Natural killer cell (primary cell): ENCODE results near the gene FGR. TPM values are rescaled to one million over a fixed set of nuclear protein-coding genes. Genes with fewer than 3 reads are reported as not detected.

Source experiments
- ATAC-seq, 3 donors: fragments of 150-1000 bp in 2 of 3; fragments of 200-7000 bp in 1 of 3; cut with Tn5 transposase; 1 replicate in 1 of 3; 2 replicates in 2 of 3; pipeline ENCODE4 v1.10.0; 2021; ENCODE audit warnings: mild to moderate bottlenecking in 2 of 3, moderate library complexity in 2 of 3
- DNase-seq, 2 donors: peaks; one replicate each; pipeline versions ENCODE4 v3.0.0 to v3.0.0-alpha.2; 2013 to 2021; ENCODE audit warnings: mixed read lengths in 1 of 2
- H3K27ac ChIP-seq: one replicate; pipeline ENCODE4 v1.5.1; 2013; ENCODE audit warnings: mild to moderate bottlenecking, low read length
- H3K27me3 ChIP-seq: one replicate; pipeline ENCODE4 v1.6.1; 2013; ENCODE audit warnings: low read length; ENCODE audit not compliant: control insufficient read depth, insufficient read depth
- H3K36me3 ChIP-seq: one replicate; pipeline ENCODE4 v1.6.1; 2013; ENCODE audit warnings: low read length; ENCODE audit not compliant: control insufficient read depth, insufficient read depth
- H3K4me1 ChIP-seq: one replicate; pipeline ENCODE4 v1.6.1; 2013; ENCODE audit warnings: low read length; ENCODE audit not compliant: control insufficient read depth, insufficient read depth
- H3K4me3 ChIP-seq: one replicate; pipeline ENCODE4 v1.5.1; 2013; ENCODE audit warnings: low read length
- H3K9me3 ChIP-seq: one replicate; pipeline ENCODE4 v1.6.1; 2013; ENCODE audit warnings: low read length; ENCODE audit not compliant: control insufficient read depth, insufficient read depth
- H3K27ac Mint-ChIP-seq, 2 donors: one replicate each; pipeline ENCODE4 v1.8.0; 2022; ENCODE audit warnings: mild to moderate bottlenecking in 2 of 2, mixed read lengths in 2 of 2, moderate library complexity in 1 of 2
- H3K27me3 Mint-ChIP-seq, 2 donors: one replicate each; pipeline ENCODE4 v1.8.0; 2022; ENCODE audit warnings: low read depth in 2 of 2, mixed read lengths in 2 of 2
- H3K36me3 Mint-ChIP-seq: one replicate; pipeline ENCODE4 v1.8.0; 2022; ENCODE audit warnings: mixed read lengths
- H3K4me1 Mint-ChIP-seq, 2 donors: one replicate each; pipeline ENCODE4 v1.8.0; 2022; ENCODE audit warnings: mixed read lengths in 2 of 2
- H3K4me3 Mint-ChIP-seq: one replicate; pipeline ENCODE4 v1.8.0; 2022; ENCODE audit warnings: mild to moderate bottlenecking, moderate library complexity, mixed read lengths
- H3K9me3 Mint-ChIP-seq, 2 donors: one replicate each; pipeline ENCODE4 v1.8.0; 2022; ENCODE audit warnings: mixed read lengths in 2 of 2
- WGBS: methylation state at CpG from one replicate; pipeline ENCODE4 v1.1.7; 2013; ENCODE audit warnings: missing lambda C conversion rate; ENCODE audit not compliant: insufficient coverage; 5-methylcytosine and 5-hydroxymethylcytosine counted together
- intact Hi-C: fragments of 100-400 bp; cut with micrococcal nuclease; formaldehyde crosslinking; loops from one replicate; pipeline ENCODE4 v1.14.2; 2022
- total RNA-seq, 4 donors: library from RNA; stranded (reverse); fragments of 120-200 nt in 1 of 4; gene quantifications; one replicate each; pipeline versions ENCODE4 v1.2.3 to v1.2.4, GENCODE V29; 2013 to 2022
- TF ChIP-seq, protein P1 (sequence below): fragments of 200-600 bp; IDR thresholded peaks from one replicate; pipeline ENCODE4 v1.8.0; 2022; ENCODE audit warnings: antibody characterized with exemption

The FGR gene
- total RNA-seq, 3 donors from 2014 or later (not counting 1 experiment from before 2014, with no cell fraction given) = 353 to 452 (median 362) TPM

DNA sequence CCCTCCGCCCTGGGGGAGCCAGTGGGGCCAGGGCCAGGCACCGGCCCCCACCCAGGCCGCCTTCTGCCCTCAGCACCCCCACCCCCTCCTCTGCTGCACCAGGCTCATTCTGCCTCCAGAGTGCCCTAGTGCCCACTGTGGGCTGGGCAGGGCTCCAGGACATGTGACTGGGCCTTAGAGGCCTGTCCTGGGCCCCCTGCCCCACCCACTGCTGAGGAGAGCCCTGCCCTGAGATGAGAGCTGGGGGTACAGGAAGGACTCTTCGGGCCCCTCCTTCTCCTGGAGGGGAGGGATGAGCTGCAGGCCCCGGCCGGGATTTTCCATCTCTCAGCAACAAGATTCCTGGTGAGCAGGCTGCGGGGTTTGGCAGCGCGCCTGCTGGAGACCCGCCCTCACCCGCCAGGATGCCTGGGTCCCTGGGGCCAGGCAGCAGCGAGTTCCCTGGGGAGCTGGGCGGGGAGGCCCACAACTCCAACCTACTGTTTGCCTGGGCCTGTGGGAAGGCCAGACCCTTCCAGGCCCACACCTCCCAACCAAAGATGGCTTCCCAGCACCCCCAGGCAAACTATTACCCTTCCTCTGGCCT is 45.1 kb downstream of the FGR start:
- no peak overlapping the region for H3K4me3 Mint-ChIP-seq
- H3K36me3 Mint-ChIP-seq = no peaks in the 10 kb centered on the region
- no peaks in the 10 kb centered on the region for H3K4me1 Mint-ChIP-seq
- H3K4me3 ChIP-seq = no peak overlapping the region
- TF ChIP-seq, protein P1, sequence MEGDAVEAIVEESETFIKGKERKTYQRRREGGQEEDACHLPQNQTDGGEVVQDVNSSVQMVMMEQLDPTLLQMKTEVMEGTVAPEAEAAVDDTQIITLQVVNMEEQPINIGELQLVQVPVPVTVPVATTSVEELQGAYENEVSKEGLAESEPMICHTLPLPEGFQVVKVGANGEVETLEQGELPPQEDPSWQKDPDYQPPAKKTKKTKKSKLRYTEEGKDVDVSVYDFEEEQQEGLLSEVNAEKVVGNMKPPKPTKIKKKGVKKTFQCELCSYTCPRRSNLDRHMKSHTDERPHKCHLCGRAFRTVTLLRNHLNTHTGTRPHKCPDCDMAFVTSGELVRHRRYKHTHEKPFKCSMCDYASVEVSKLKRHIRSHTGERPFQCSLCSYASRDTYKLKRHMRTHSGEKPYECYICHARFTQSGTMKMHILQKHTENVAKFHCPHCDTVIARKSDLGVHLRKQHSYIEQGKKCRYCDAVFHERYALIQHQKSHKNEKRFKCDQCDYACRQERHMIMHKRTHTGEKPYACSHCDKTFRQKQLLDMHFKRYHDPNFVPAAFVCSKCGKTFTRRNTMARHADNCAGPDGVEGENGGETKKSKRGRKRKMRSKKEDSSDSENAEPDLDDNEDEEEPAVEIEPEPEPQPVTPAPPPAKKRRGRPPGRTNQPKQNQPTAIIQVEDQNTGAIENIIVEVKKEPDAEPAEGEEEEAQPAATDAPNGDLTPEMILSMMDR = no peak
- no peaks in the 10 kb centered on the region for H3K27me3 ChIP-seq
- no peak overlapping the region for H3K27ac Mint-ChIP-seq
- H3K4me1 ChIP-seq = peaks cover 21% of the 10 kb centered on the region
- H3K36me3 ChIP-seq = peaks cover 8% of the 10 kb centered on the region
- H3K9me3 ChIP-seq = no peaks in the 10 kb centered on the region
- H3K27me3 Mint-ChIP-seq = no peaks in the 10 kb centered on the region
- WGBS = 85% methylated on average over 13 of the region's 13 CpGs
- H3K27ac ChIP-seq = no peak overlapping the region
- no peaks in the 10 kb centered on the region for H3K9me3 Mint-ChIP-seq
- ATAC-seq = no peak
- DNase-seq = no peak
- intact Hi-C loops = no loop called here

DNA sequence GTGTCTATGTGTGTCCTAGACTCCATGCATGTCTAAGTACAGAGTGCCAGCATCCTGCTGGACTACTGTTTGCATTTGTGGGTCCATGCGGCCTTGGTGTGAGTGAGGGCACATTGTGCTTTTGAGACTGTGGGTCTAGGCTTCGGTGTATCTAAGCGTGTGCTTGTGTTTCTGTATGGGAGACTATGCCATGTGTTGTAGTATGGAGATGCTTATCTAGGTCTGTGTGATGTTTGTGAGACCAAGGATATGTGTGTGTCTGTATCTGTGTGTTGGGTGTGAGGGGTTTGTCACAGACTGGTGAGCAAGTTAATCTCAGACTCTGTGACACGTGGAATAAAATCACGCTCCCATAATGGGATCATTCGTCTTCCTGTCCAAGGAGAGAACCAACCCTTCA is 45.5 kb downstream of the FGR start:
- intact Hi-C loops = no loop called here
- H3K36me3 ChIP-seq = peaks cover 8% of the 10 kb centered on the region
- ATAC-seq (no peak), DNase-seq (no peak)
- no peak overlapping the region for H3K27ac Mint-ChIP-seq
- no peak overlapping the region for H3K4me3 ChIP-seq
- H3K36me3 Mint-ChIP-seq = no peaks in the 10 kb centered on the region
- H3K27me3 ChIP-seq = no peaks in the 10 kb centered on the region
- H3K4me1 ChIP-seq = peaks cover 16% of the 10 kb centered on the region
- no peak overlapping the region for H3K27ac ChIP-seq
- WGBS = 94% methylated on average over 6 of the region's 6 CpGs
- H3K27me3 Mint-ChIP-seq = no peaks in the 10 kb centered on the region
- TF ChIP-seq, protein P1 = no peak
- H3K9me3 ChIP-seq = no peaks in the 10 kb centered on the region
- H3K4me1 Mint-ChIP-seq = peaks cover 0 to 2% of the 10 kb centered on the region in 2 donors
- H3K4me3 Mint-ChIP-seq = no peak overlapping the region
- H3K9me3 Mint-ChIP-seq = no peaks in the 10 kb centered on the region

DNA sequence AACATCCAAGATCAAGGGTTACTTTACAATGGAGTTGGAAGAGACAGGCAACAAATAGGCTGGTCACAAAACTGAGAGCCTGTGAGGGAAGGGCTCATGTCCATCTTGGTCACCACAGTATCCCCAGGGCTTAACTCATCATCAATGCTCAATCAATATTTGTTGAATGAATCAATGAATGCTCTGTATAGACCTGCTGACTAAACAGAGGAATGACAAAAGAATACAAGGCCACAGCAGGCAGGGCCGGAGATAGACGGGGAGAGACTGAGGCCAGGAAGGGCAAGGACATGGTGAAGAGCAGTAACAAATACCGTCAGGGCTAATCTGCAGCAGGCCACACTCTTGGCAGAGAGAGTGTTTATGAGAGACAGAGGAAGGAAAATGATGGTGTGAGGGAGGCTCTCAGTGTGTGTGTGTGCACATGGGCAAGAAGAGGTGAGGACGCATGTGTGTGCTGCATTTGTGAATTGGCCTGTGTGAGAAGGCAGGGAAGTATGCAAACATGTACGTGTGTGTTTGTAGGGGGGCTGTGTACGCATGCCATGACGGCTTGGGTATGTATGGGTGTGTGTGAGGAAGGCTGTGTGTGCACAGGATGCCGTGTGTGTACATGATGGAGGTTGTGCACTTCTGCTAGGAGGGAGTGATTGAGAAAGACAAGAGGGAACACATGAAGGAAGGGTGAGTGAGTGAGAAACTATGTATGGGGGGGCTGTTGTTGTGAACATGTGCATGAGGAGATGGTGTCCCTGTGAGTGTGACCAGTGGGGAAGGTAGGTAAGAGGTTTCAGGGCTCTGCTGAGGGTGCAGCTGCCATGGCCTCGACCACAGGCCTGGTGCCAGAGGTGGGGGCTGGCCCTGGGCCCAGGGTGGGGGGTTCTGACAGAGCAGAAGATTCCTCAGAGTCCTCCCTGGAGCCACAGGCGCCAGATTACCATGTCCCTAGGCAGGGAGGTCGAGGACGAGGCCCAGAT is 46.4 kb downstream of the FGR start:
- Mint-ChIP-seq H3K36me3 (no peaks in the 10 kb centered on the region), H3K9me3 (no peaks in the 10 kb centered on the region), H3K4me3 (no peak overlapping the region), H3K27me3 (no peaks in the 10 kb centered on the region), H3K4me1 (peaks cover 8 to 11% of the 10 kb centered on the region in 2 donors), H3K27ac (no peak overlapping the region)
- intact Hi-C loops = no loop called here
- no peak for DNase-seq
- TF ChIP-seq, protein P1 = no peak
- no peaks in the 10 kb centered on the region for H3K27me3 ChIP-seq
- H3K4me3 ChIP-seq = no peak overlapping the region
- H3K27ac ChIP-seq = no peak overlapping the region
- WGBS = 91% methylated on average over 12 of the region's 12 CpGs
- no peaks in the 10 kb centered on the region for H3K9me3 ChIP-seq
- peaks cover 8% of the 10 kb centered on the region for H3K4me1 ChIP-seq
- ATAC-seq = no peak
- peaks cover 8% of the 10 kb centered on the region for H3K36me3 ChIP-seq
